Ishikawa (cell line): ENCODE data around the gene YY1.
A peak's percentile ranks its signal among the peaks of the same experiment; 100 is the strongest.

Source experiments
- CEBPB ChIP-seq: IDR thresholded peaks from 2 replicates; pipeline ENCODE4 v1.6.1; 2012
- CREB1 ChIP-seq: IDR thresholded peaks from 2 replicates; pipeline ENCODE4 v1.6.1; 2012; ENCODE audit warnings: low read depth
- EGR1 ChIP-seq: IDR thresholded peaks from 2 replicates; pipeline ENCODE4 v1.6.1; 2012
- EP300 ChIP-seq: IDR thresholded peaks from 2 replicates; pipeline ENCODE4 v1.6.1; 2012; ENCODE audit warnings: borderline replicate concordance
- FOXM1 ChIP-seq: IDR thresholded peaks from 2 replicates; pipeline ENCODE4 v1.6.1; 2012; ENCODE audit warnings: low read depth, borderline replicate concordance
- MAX ChIP-seq: IDR thresholded peaks from 2 replicates; pipeline ENCODE4 v1.6.1; 2012
- NFIC ChIP-seq: IDR thresholded peaks from 2 replicates; pipeline ENCODE4 v1.6.1; 2012
- RAD21 ChIP-seq: IDR thresholded peaks from 2 replicates; pipeline ENCODE4 v1.6.1; 2012; ENCODE audit warnings: low read depth
- REST ChIP-seq: IDR thresholded peaks from 2 replicates; pipeline ENCODE4 v1.6.1; 2012; ENCODE audit warnings: low read depth, mild to moderate bottlenecking
- TAF1 ChIP-seq: IDR thresholded peaks from 2 replicates; pipeline ENCODE4 v1.6.1; 2012; ENCODE audit warnings: low read depth, mild to moderate bottlenecking
- TCF12 ChIP-seq: IDR thresholded peaks from 2 replicates; pipeline ENCODE4 v1.6.1; 2012; ENCODE audit warnings: low read depth
- TEAD4 ChIP-seq: IDR thresholded peaks from 2 replicates; pipeline ENCODE4 v1.6.1; 2012
- USF1 ChIP-seq: IDR thresholded peaks from 2 replicates; pipeline ENCODE4 v1.6.1; 2012
- YY1 ChIP-seq: IDR thresholded peaks from 2 replicates; pipeline ENCODE4 v1.6.1; 2012; ENCODE audit warnings: low read depth
- ZBTB7A ChIP-seq: IDR thresholded peaks from 2 replicates; pipeline ENCODE4 v1.6.1; 2012; ENCODE audit warnings: low read depth

Gene YY1

GRCh38 chr14:100213956-100214769 lies 24.8 kb upstream of the YY1 start:
- TF ChIP-seq TAF1, result peak; percentile 33; the same call in 1 of the 2 replicates
- peak; percentile 70 for TF ChIP-seq MAX
- TF ChIP-seq EGR1, result no peak
- TF ChIP-seq CEBPB, result no peak
- TF ChIP-seq TCF12, result no peak
- TF ChIP-seq NFIC, result no peak
- TF ChIP-seq TEAD4, result no peak
- TF ChIP-seq ZBTB7A, result 0 out of 2 replicates have a peak, but pooled peaks have one; percentile 20
- TF ChIP-seq RAD21, result no peak
- TF ChIP-seq FOXM1, result no peak
- TF ChIP-seq EP300, result no peak
- TF ChIP-seq USF1, result peak; percentile 41
- no peak; the same call in 1 of the 2 replicates for TF ChIP-seq YY1
- TF ChIP-seq CREB1, result no peak
- TF ChIP-seq REST, result 0 out of 2 replicates have a peak, but pooled peaks have one; percentile 9

- no peak for TF ChIP-seq TAF1
- TF ChIP-seq MAX, result no peak
- no peak for TF ChIP-seq ZBTB7A
- no peak for TF ChIP-seq TCF12
- TF ChIP-seq NFIC, result no peak
- no peak for TF ChIP-seq REST
- no peak for TF ChIP-seq EGR1
- TF ChIP-seq CEBPB, result no peak
- TF ChIP-seq TEAD4, result no peak
- no peak for TF ChIP-seq CREB1
- TF ChIP-seq YY1, result no peak
- TF ChIP-seq FOXM1, result no peak
- no peak for TF ChIP-seq EP300
- no peak for TF ChIP-seq RAD21
- TF ChIP-seq USF1, result no peak
Observed at GRCh38 chr14:100214770-100215083, 24.2 kb upstream of the YY1 start.

- TF ChIP-seq NFIC, result no peak
- TF ChIP-seq CREB1, result no peak
- no peak for TF ChIP-seq REST
Observed at GRCh38 chr14:100215330-100215885, 23.5 kb upstream of the YY1 start.

- TF ChIP-seq TCF12 (no peak), CEBPB (no peak), MAX (no peak)
Observed at GRCh38 chr14:100219126-100219785, 19.7 kb upstream of the YY1 start.
